Loucy (cell line): Measurements from ENCODE around the gene SDK1.

Experiments used
- H2AFZ ChIP-seq: fragments of 200-600 bp; sonication (generic); 2 replicates; pipeline ENCODE4 v1.6.0; 2016; ENCODE audit warnings: antibody characterized with exemption, mild to moderate bottlenecking, low read length, moderate library complexity
- H3F3A ChIP-seq: fragments of 200-600 bp; 2 replicates; pipeline ENCODE4 v1.6.0; 2016; ENCODE audit warnings: antibody characterized with exemption, low read depth, mild to moderate bottlenecking
- H3K27me3 ChIP-seq: fragments of 200-600 bp; sonication (generic); 2 replicates; pipeline ENCODE4 v1.6.1; 2014; ENCODE audit warnings: low read length, mild to moderate bottlenecking; ENCODE audit not compliant: insufficient read depth, poor library complexity, severe bottlenecking
- H3K36me3 ChIP-seq: fragments of 200-600 bp; sonication (generic); 2 replicates; pipeline ENCODE4 v1.6.1; 2016; ENCODE audit warnings: low read length; ENCODE audit not compliant: insufficient read depth
- H3K4me1 ChIP-seq: fragments of 200-600 bp; sonication (generic); 2 replicates; pipeline ENCODE4 v1.5.1; 2014; ENCODE audit warnings: low read length, mild to moderate bottlenecking; ENCODE audit not compliant: insufficient read depth, poor library complexity, severe bottlenecking
- H3K4me2 ChIP-seq: fragments of 200-600 bp; sonication (generic); 2 replicates; pipeline ENCODE4 v1.6.0; 2014; ENCODE audit warnings: antibody characterized with exemption, low read length, low read depth, mild to moderate bottlenecking; ENCODE audit not compliant: poor library complexity, severe bottlenecking
- H3K4me3 ChIP-seq: fragments of 200-600 bp; sonication (generic); 2 replicates; pipeline ENCODE4 v1.5.1; 2014; ENCODE audit warnings: low read length, mild to moderate bottlenecking, mixed read lengths; ENCODE audit not compliant: poor library complexity, severe bottlenecking
- H3K79me2 ChIP-seq: fragments of 200-600 bp; sonication (generic); 2 replicates; pipeline ENCODE4 v1.6.1; 2014; ENCODE audit warnings: low read length; ENCODE audit not compliant: insufficient read depth
- H3K9ac ChIP-seq: fragments of 200-600 bp; sonication (generic); 2 replicates; pipeline ENCODE4 v1.6.0; 2014; ENCODE audit warnings: mild to moderate bottlenecking, low read depth, low read length, moderate library complexity; ENCODE audit not compliant: poor library complexity, severe bottlenecking
- H3K9me2 ChIP-seq: fragments of 200-600 bp; sonication (generic); replicated peaks from 2 replicates; pipeline ENCODE4 v1.6.1; 2016; ENCODE audit warnings: low read depth, low read length, mixed read lengths
- H3K9me3 ChIP-seq: fragments of 200-600 bp; sonication (generic); 2 replicates; pipeline ENCODE4 v1.6.1; 2014; ENCODE audit warnings: mild to moderate bottlenecking, antibody characterized with exemption, low read length, low read depth; ENCODE audit not compliant: insufficient read depth
- H4K20me1 ChIP-seq: fragments of 200-600 bp; sonication (generic); 2 replicates; pipeline ENCODE4 v1.6.0; 2014; ENCODE audit warnings: antibody characterized with exemption, low read length, mild to moderate bottlenecking; ENCODE audit not compliant: insufficient read depth, poor library complexity, severe bottlenecking
- CTCF ChIP-seq: fragments of 200-600 bp; sonication (generic); conservative IDR thresholded peaks from 2 replicates; pipeline ENCODE4 v1.5.1; 2014; ENCODE audit warnings: mild to moderate bottlenecking, antibody characterized with exemption, low read length
- EZH2phosphoT487 ChIP-seq: fragments of 200-600 bp; IDR thresholded peaks from 2 replicates; pipeline ENCODE4 v1.6.1; 2018; ENCODE audit warnings: antibody characterized with exemption, mild to moderate bottlenecking, moderate library complexity, borderline replicate concordance

SDK1 gene

DNA sequence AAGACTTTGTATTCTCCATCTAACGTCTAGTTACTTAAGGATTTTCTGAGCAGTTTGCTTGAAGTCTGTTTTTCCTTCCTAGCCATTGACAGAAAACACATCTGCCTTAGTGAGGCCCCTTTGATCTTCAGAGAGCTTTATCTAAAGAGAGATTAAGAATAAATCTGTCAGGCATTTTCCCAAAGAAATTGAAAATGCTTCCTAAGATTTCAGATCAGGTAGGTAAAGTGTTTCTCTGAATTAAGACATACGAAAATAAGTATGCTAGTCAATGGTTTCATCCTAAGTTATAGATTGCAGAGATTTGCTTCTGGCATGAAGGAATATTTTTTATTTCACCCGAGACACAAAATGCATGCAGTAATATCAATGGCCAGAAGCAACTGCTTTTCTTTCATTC is 168.6 kb downstream of the SDK1 start:
- H3K9ac ChIP-seq: no peak overlapping the region
- no peak for TF ChIP-seq CTCF

DNA sequence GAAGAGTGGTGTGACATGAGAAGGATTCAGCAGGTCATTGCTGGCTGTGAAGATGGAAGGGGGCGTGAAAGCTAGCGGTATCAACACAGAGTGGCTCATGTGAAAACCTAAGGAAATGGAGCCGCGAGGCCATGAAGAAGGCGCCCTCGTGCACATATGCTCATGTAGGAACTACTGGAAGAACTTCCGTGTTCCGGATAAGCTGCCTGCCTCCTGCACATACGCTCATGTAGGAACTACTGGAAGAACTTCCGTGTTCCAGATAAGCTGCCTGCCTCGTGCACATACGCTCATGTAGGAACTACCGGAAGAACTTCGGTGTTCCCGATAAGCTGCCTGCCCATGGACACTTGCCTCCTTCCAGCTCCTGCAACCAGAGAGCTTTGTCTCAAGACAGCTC is 179.1 kb downstream of the SDK1 start:
- Histone ChIP-seq H3K4me3 (no peak overlapping the region), H3K9me2 (no peaks in the 10 kb centered on the region), H3K9me3 (no peaks in the 10 kb centered on the region), H3K9ac (no peak overlapping the region), H3K4me1 (no peaks in the 10 kb centered on the region), H4K20me1 (no peaks in the 10 kb centered on the region), H3K27me3 (no peaks in the 10 kb centered on the region), H3K4me2 (no peak overlapping the region), H3F3A (no peaks in the 10 kb centered on the region), H3K36me3 (no peaks in the 10 kb centered on the region), H3K79me2 (no peaks in the 10 kb centered on the region), H2AFZ (no peak overlapping the region)
- TF ChIP-seq CTCF (no peak), EZH2phosphoT487 (no peak)

More for the DNA sequence above, 168.6 kb downstream of the SDK1 start:
- H3K4me1 ChIP-seq: no peaks in the 10 kb centered on the region
- H3F3A ChIP-seq: no peaks in the 10 kb centered on the region
- H3K9me3 ChIP-seq: no peaks in the 10 kb centered on the region
- H3K27me3 ChIP-seq: no peaks in the 10 kb centered on the region
- no peaks in the 10 kb centered on the region for H3K79me2 ChIP-seq
- no peak overlapping the region for H3K4me2 ChIP-seq
- no peaks in the 10 kb centered on the region for H3K9me2 ChIP-seq
- no peak overlapping the region for H2AFZ ChIP-seq
- no peaks in the 10 kb centered on the region for H3K36me3 ChIP-seq
- H3K4me3 ChIP-seq: no peak overlapping the region
- H4K20me1 ChIP-seq: no peaks in the 10 kb centered on the region

GRCh38 chr7:3481435-3481834 is 180.4 kb downstream of the SDK1 start:
- no peak overlapping the region for H3K9ac ChIP-seq
- no peaks in the 10 kb centered on the region for H3K9me2 ChIP-seq
- no peak overlapping the region for H2AFZ ChIP-seq
- TF ChIP-seq EZH2phosphoT487 (no peak), CTCF (no peak)
- H3K4me1 ChIP-seq: no peaks in the 10 kb centered on the region
- no peaks in the 10 kb centered on the region for H4K20me1 ChIP-seq
- H3K9me3 ChIP-seq: no peaks in the 10 kb centered on the region
- H3K4me3 ChIP-seq: no peak overlapping the region
- H3K27me3 ChIP-seq: no peaks in the 10 kb centered on the region
- H3F3A ChIP-seq: no peaks in the 10 kb centered on the region
- no peak overlapping the region for H3K4me2 ChIP-seq
- H3K36me3 ChIP-seq: no peaks in the 10 kb centered on the region
- H3K79me2 ChIP-seq: no peaks in the 10 kb centered on the region
